Colon (tissue), 2 donors: ENCODE measurements around the gene PRMT1.

Experiments
- FAIRE-seq: peaks from 2 replicates; lab custom pipeline; 2012; peaks lifted over from hg19 to GRCh38; lab: Jason Lieb, UNC
- donor health status: control.
- donor health status: control.

The PRMT1 gene

DNA sequence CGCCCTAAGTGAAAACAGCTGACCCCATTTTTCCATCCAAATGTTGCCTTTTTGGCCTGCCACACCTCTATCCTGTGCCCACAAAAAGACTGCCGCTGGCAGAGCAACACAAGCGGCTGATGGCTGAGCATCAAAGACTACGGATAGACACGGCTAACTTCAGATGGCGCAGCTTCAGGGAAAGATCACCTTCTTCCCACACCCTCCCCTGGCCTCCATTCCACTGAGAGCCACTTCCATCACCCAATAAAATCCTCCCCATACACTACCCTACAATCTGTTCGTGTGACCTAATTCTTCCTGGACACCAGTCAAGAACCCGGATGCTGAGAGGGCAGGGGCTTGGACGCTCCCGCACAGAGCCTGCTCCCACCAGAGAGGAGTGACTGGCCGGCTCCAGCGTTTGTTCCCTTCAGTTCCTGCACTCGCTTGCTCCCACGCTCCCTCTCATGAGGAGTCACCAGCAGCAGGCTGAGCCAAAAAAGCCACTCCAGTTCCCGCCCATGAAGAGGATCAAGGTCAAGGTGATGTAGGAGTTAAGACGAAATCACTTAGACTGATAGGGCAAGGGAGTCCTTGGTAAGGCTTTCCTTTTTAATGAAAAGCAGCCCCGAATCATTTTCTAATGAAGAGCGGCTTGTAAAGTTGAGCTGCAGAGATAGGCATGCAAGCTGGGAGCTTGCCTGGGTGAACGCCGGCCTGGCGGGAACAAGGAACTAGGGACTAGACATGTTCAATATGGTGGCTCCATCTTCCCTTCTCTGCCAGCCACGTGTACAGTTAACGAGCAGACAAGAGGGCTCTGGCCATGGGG lies 50.4 kb downstream of the PRMT1 start:
- no peak for FAIRE-seq

DNA sequence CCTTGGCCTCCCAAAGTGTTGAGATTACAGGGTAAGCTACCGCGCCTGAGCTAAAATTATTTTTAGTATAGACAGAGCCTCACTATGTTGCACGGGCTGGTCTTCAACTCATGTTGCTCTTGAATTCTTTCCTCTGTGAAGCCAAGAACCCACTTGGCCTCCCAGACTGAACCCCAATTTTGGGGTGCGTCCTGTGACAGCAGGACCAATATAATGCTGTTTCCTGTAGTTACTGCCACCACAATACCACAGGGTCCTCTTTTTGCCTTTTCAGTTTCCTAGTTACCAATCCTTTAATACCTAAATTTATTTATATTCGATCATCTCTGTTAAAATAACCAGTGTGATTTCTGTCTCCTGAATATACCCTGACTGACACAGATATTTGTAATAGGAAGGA lies 53.1 kb downstream of the PRMT1 start:
- FAIRE-seq: no peak
